GM23338 (cell line): Measurements from ENCODE around the gene ATF5.

Experiments
- CREB1 ChIP-seq: fragments of 250-450 bp; sonication (Bioruptor Pico); IDR thresholded peaks from 2 replicates; pipeline ENCODE4 v1.5.0; 2020; ENCODE audit warnings: low read depth, mild to moderate bottlenecking, moderate library complexity
- CTCF ChIP-seq, 2 experiments: fragments of 200-600 bp in 1 of 2; sonication (generic) in 1 of 2; conservative IDR thresholded peaks; 2 replicates each; pipeline versions ENCODE4 v1.5.1 to v1.6.1; 2016 to 2017; ENCODE audit warnings: antibody characterized with exemption in 2 of 2, low read depth in 2 of 2, mild to moderate bottlenecking in 2 of 2, moderate library complexity in 1 of 2
- POLR2AphosphoS5 ChIP-seq: IDR thresholded peaks from 2 replicates; pipeline ENCODE4 v1.6.1; 2016; ENCODE audit warnings: antibody characterized with exemption, low read depth
- REST ChIP-seq: IDR thresholded peaks from one replicate; pipeline ENCODE4 v1.6.1; 2018; ENCODE audit warnings: antibody characterized with exemption; ENCODE audit not compliant: unreplicated experiment
- ZNF462 ChIP-seq: fragments of 250-450 bp; sonication (Bioruptor Pico); IDR thresholded peaks from 2 replicates; pipeline ENCODE4 v1.5.0; 2020; ENCODE audit warnings: mild to moderate bottlenecking, moderate library complexity

- TF ChIP-seq CTCF (conservative IDR thresholded peaks at IDR 0.05; ENCODE audit: low read depth in 2 of 2) (no peak), ZNF462 (CRISPR knock-in tag) (no peak), REST (no peak), POLR2AphosphoS5 (no peak), CREB1 (no peak)
These were observed 17.4 kb upstream of the ATF5 start for GRCh38 chr19:49911381-49912145.
